Measurements from ENCODE around the gene PDIA2. TPM values are rescaled to one million over a fixed set of nuclear protein-coding genes. Genes with fewer than 3 reads are reported as not detected.
"Not testable (repeated sequence)": the region's sequence is repeated elsewhere in the genome, so short reads cannot be mapped to it uniquely, and the experiment has no call there.

Gene PDIA2
- total and polyA plus RNA-seq, 5 donors from 2014 or later = not detected

GRCh38 chr16:247027-247426, 35.9 kb upstream of the PDIA2 start:
- no peaks in the 10 kb centered on the region for H3K9me3 Mint-ChIP-seq
- Histone ChIP-seq H3K4me3 (ENCODE audit: low read depth, low read length) (no peak overlapping the region), H3K36me3 (ENCODE audit: control insufficient read depth, insufficient read depth, low read length) (peaks cover 3% of the 10 kb centered on the region), H3K4me1 (ENCODE audit: control insufficient read depth, insufficient read depth, low read length, poor library complexity, severe bottlenecking) (no peaks in the 10 kb centered on the region), H3K27ac (ENCODE audit: insufficient read depth, low read length, poor library complexity, severe bottlenecking) (no peak overlapping the region), H3K9me3 (ENCODE audit: control insufficient read depth in 2 of 2, low read length in 2 of 2) (no peaks in the 10 kb centered on the region), H3K27me3 (ENCODE audit: control insufficient read depth, insufficient read depth, low read length) (no peaks in the 10 kb centered on the region)
- peaks cover 0 to 6% (median 0%) of the 10 kb centered on the region in 4 donors for H3K4me1 Mint-ChIP-seq
- no peak overlapping the region for H3K4me3 Mint-ChIP-seq
- H3K27ac Mint-ChIP-seq = peak overlapping the region in 1 of 3 donors; percentile 36
- no peak for DNase-seq
- ATAC-seq (ENCODE audit: low read depth in 2 of 2) = no peak
- no peaks in the 10 kb centered on the region for H3K27me3 Mint-ChIP-seq
- peaks cover 6% of the 10 kb centered on the region for H3K36me3 Mint-ChIP-seq

GRCh38 chr16:249431-249830, 33.5 kb upstream of the PDIA2 start:
- no peak for DNase-seq
- H3K36me3 Mint-ChIP-seq = peaks cover 14% of the 10 kb centered on the region
- H3K27me3 Mint-ChIP-seq = no peaks in the 10 kb centered on the region

GRCh38 chr16:252366-253337, 30.3 kb upstream of the PDIA2 start:
- Histone ChIP-seq H3K27me3 (ENCODE audit: control insufficient read depth, insufficient read depth, low read length) (no peaks in the 10 kb centered on the region), H3K4me1 (ENCODE audit: control insufficient read depth, insufficient read depth, low read length, poor library complexity, severe bottlenecking) (peaks cover 21% of the 10 kb centered on the region), H3K27ac (ENCODE audit: insufficient read depth, low read length, poor library complexity, severe bottlenecking) (peak overlapping the region; percentile 75), H3K4me3 (ENCODE audit: low read depth, low read length) (peak overlapping the region; percentile 73), H3K36me3 (ENCODE audit: control insufficient read depth, insufficient read depth, low read length) (no peaks in the 10 kb centered on the region), H3K9me3 (ENCODE audit: control insufficient read depth in 2 of 2, low read length in 2 of 2) (no peaks in the 10 kb centered on the region)
- Mint-ChIP-seq H3K36me3 (peaks cover 21% of the 10 kb centered on the region), H3K4me1 (peaks cover 0 to 27% (median 16%) of the 10 kb centered on the region in 4 donors), H3K27me3 (no peaks in the 10 kb centered on the region), H3K4me3 (peak overlapping the region; percentile 40 to 91 (median 82)), H3K9me3 (no peaks in the 10 kb centered on the region), H3K27ac (peak overlapping the region; percentile 91 to 96 (median 95))
- DNase-seq = peak in 2 of 3 donors; percentile 40 to 65
- peak; percentile 58 to 61 for ATAC-seq (ENCODE audit: low read depth in 2 of 2)

More at GRCh38 chr16:249431-249830, 33.5 kb upstream of the PDIA2 start:
- no peak overlapping the region for H3K4me3 ChIP-seq (ENCODE audit: low read depth, low read length)
- H3K4me3 Mint-ChIP-seq = no peak overlapping the region
- peaks cover 21% of the 10 kb centered on the region for H3K4me1 ChIP-seq (ENCODE audit: control insufficient read depth, insufficient read depth, low read length, poor library complexity, severe bottlenecking)
- H3K27ac Mint-ChIP-seq = no peak overlapping the region
- no peaks in the 10 kb centered on the region for H3K27me3 ChIP-seq (ENCODE audit: control insufficient read depth, insufficient read depth, low read length)
- ATAC-seq (ENCODE audit: low read depth in 2 of 2) = no peak
- no peaks in the 10 kb centered on the region for H3K9me3 Mint-ChIP-seq
- H3K4me1 Mint-ChIP-seq = peaks cover 0 to 22% (median 11%) of the 10 kb centered on the region in 4 donors
- no peaks in the 10 kb centered on the region for H3K9me3 ChIP-seq (ENCODE audit: control insufficient read depth in 2 of 2, low read length in 2 of 2)
- peaks cover 3% of the 10 kb centered on the region for H3K36me3 ChIP-seq (ENCODE audit: control insufficient read depth, insufficient read depth, low read length)
- no peak overlapping the region for H3K27ac ChIP-seq (ENCODE audit: insufficient read depth, low read length, poor library complexity, severe bottlenecking)

GRCh38 chr16:253833-254232, 29.1 kb upstream of the PDIA2 start:
- no peak for ATAC-seq (ENCODE audit: low read depth in 2 of 2)
- peaks cover 21% of the 10 kb centered on the region for H3K36me3 Mint-ChIP-seq

GRCh38 chr16:254461-254860, 28.5 kb upstream of the PDIA2 start:
- H3K27me3 ChIP-seq (ENCODE audit: control insufficient read depth, insufficient read depth, low read length) = no peaks in the 10 kb centered on the region
- no peak for DNase-seq
- Mint-ChIP-seq H3K27me3 (no peaks in the 10 kb centered on the region), H3K36me3 (peaks cover 25% of the 10 kb centered on the region), H3K4me3 (no peak overlapping the region), H3K9me3 (no peaks in the 10 kb centered on the region), H3K4me1 (peaks cover 0 to 27% (median 16%) of the 10 kb centered on the region in 4 donors), H3K27ac (peak overlapping the region in 1 of 3 donors; percentile 91)
- peaks cover 21% of the 10 kb centered on the region for H3K4me1 ChIP-seq (ENCODE audit: control insufficient read depth, insufficient read depth, low read length, poor library complexity, severe bottlenecking)
- ATAC-seq (ENCODE audit: low read depth in 2 of 2) = no peak
- H3K36me3 ChIP-seq (ENCODE audit: control insufficient read depth, insufficient read depth, low read length) = no peaks in the 10 kb centered on the region
- H3K9me3 ChIP-seq (ENCODE audit: control insufficient read depth in 2 of 2, low read length in 2 of 2) = no peaks in the 10 kb centered on the region
- H3K4me3 ChIP-seq (ENCODE audit: low read depth, low read length) = no peak overlapping the region
- no peak overlapping the region for H3K27ac ChIP-seq (ENCODE audit: insufficient read depth, low read length, poor library complexity, severe bottlenecking)

More at GRCh38 chr16:253833-254232, 29.1 kb upstream of the PDIA2 start:
- Histone ChIP-seq H3K9me3 (ENCODE audit: control insufficient read depth in 2 of 2, low read length in 2 of 2) (no peaks in the 10 kb centered on the region), H3K36me3 (ENCODE audit: control insufficient read depth, insufficient read depth, low read length) (no peaks in the 10 kb centered on the region), H3K27ac (ENCODE audit: insufficient read depth, low read length, poor library complexity, severe bottlenecking) (no peak overlapping the region), H3K4me1 (ENCODE audit: control insufficient read depth, insufficient read depth, low read length, poor library complexity, severe bottlenecking) (peaks cover 21% of the 10 kb centered on the region), H3K4me3 (ENCODE audit: low read depth, low read length) (no peak overlapping the region), H3K27me3 (ENCODE audit: control insufficient read depth, insufficient read depth, low read length) (no peaks in the 10 kb centered on the region)
- H3K27ac Mint-ChIP-seq = peak overlapping the region in 2 of 3 donors; percentile 73 to 91
- peaks cover 0 to 27% (median 16%) of the 10 kb centered on the region in 4 donors for H3K4me1 Mint-ChIP-seq
- peak in 1 of 3 donors; percentile 56 for DNase-seq
- peak overlapping the region in 1 of 4 donors; percentile 48 for H3K4me3 Mint-ChIP-seq
- no peaks in the 10 kb centered on the region for H3K9me3 Mint-ChIP-seq
- no peaks in the 10 kb centered on the region for H3K27me3 Mint-ChIP-seq

GRCh38 chr16:255183-255582, 27.8 kb upstream of the PDIA2 start:
- no peak overlapping the region for H3K4me3 Mint-ChIP-seq
- peak overlapping the region in 1 of 3 donors; percentile 48 for H3K27ac Mint-ChIP-seq
- H3K36me3 ChIP-seq (ENCODE audit: control insufficient read depth, insufficient read depth, low read length) = peaks cover 3% of the 10 kb centered on the region
- no peak for DNase-seq
- H3K9me3 ChIP-seq (ENCODE audit: control insufficient read depth in 2 of 2, low read length in 2 of 2) = no peaks in the 10 kb centered on the region
- ATAC-seq (ENCODE audit: low read depth in 2 of 2) = no peak
- H3K9me3 Mint-ChIP-seq = no peaks in the 10 kb centered on the region
- no peak overlapping the region for H3K27ac ChIP-seq (ENCODE audit: insufficient read depth, low read length, poor library complexity, severe bottlenecking)
- H3K4me1 Mint-ChIP-seq = peaks cover 0 to 27% (median 16%) of the 10 kb centered on the region in 4 donors
- peaks cover 26% of the 10 kb centered on the region for H3K36me3 Mint-ChIP-seq
- H3K4me1 ChIP-seq (ENCODE audit: control insufficient read depth, insufficient read depth, low read length, poor library complexity, severe bottlenecking) = peaks cover 21% of the 10 kb centered on the region
- H3K27me3 Mint-ChIP-seq = no peaks in the 10 kb centered on the region
- no peaks in the 10 kb centered on the region for H3K27me3 ChIP-seq (ENCODE audit: control insufficient read depth, insufficient read depth, low read length)
- no peak overlapping the region for H3K4me3 ChIP-seq (ENCODE audit: low read depth, low read length)

- not testable (repeated sequence) for H3K9me3 Mint-ChIP-seq
- peaks cover 29% of the 10 kb centered on the region for H3K36me3 Mint-ChIP-seq
These were observed 24.9 kb upstream of the PDIA2 start for GRCh38 chr16:258091-258490.

More at GRCh38 chr16:258091-258490, 24.9 kb upstream of the PDIA2 start:
- not testable (repeated sequence) for H3K4me3 Mint-ChIP-seq; ATAC-seq (ENCODE audit: low read depth in 2 of 2); H3K27me3 ChIP-seq (ENCODE audit: control insufficient read depth, insufficient read depth, low read length); H3K27ac Mint-ChIP-seq; H3K36me3 ChIP-seq (ENCODE audit: control insufficient read depth, insufficient read depth, low read length); H3K27me3 Mint-ChIP-seq; H3K27ac ChIP-seq (ENCODE audit: insufficient read depth, low read length, poor library complexity, severe bottlenecking); H3K4me3 ChIP-seq (ENCODE audit: low read depth, low read length); DNase-seq; H3K9me3 ChIP-seq (ENCODE audit: control insufficient read depth in 2 of 2, low read length in 2 of 2)
- H3K4me1 Mint-ChIP-seq = peaks cover 0 to 17% (median 7%) of the 10 kb centered on the region in 4 donors
- peaks cover 12% of the 10 kb centered on the region for H3K4me1 ChIP-seq (ENCODE audit: control insufficient read depth, insufficient read depth, low read length, poor library complexity, severe bottlenecking)

All from CD4-positive, CD25-positive, alpha-beta regulatory T cell (primary cell).